ENCODE data around the gene STXBP1. TPM values are rescaled to one million over a fixed set of nuclear protein-coding genes. Genes with fewer than 3 reads are reported as not detected.

STXBP1 gene
- total and polyA plus RNA-seq, 9 of the 15 experiments (the other 6 are each of a cell fraction or from before 2014, with no cell fraction given): 4.6 to 35.1 (median 9.7) TPM

DNA sequence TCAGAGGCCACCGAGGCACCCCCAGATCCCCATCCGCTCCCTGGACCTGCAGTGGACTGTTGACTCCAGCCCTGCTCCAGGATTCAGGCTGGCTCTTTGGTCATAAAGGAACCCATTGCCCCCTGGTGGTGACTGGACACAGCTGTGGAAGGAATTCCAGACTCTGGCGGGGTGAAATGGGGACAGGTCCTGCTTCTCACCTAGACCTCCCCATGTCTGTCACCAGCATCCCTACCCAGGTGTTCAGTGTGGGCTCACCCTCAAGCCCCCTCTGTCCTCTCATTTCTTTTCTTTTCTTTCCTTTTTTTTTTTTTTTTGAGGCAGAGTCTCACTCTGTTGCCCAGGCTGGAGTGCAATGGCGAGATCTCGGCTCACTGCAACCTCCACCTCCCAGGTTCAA, 25.5 kb upstream of the STXBP1 start (continued):
- TF ChIP-seq, protein P1, sequence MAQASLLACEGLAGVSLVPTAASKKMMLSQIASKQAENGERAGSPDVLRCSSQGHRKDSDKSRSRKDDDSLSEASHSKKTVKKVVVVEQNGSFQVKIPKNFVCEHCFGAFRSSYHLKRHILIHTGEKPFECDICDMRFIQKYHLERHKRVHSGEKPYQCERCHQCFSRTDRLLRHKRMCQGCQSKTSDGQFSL (CRISPR knock-in tag; IDR thresholded peaks at IDR 0.05): no peak
- TF ChIP-seq, protein P1 (tag; IDR thresholded peaks at IDR 0.05): no peak
- TF ChIP-seq XRCC5 (IDR thresholded peaks at IDR 0.05; ENCODE audit: low read depth, low read length) (peak; percentile 36; the same call in 1 of the 2 replicates), STAG1 (CRISPR knock-in tag; IDR thresholded peaks at IDR 0.05; ENCODE audit: borderline replicate concordance) (peak; percentile 75; the same call in 1 of the 2 replicates), SMC3 (conservative IDR thresholded peaks at IDR 0.05; ENCODE audit: insufficient read depth, low read depth, low read length) (peak; percentile 97), NR1H2 (CRISPR knock-in tag; IDR thresholded peaks at IDR 0.05) (no peak), CTBP1 (IDR thresholded peaks at IDR 0.05; ENCODE audit: borderline replicate concordance) (peak; percentile 25; the same call in 1 of the 2 replicates), JUND (IDR thresholded peaks at IDR 0.05; ENCODE audit: borderline replicate concordance, low read depth, low read length) (0 out of 2 replicates have a peak, but pooled peaks have one; percentile 32), JUND (tag; IDR thresholded peaks at IDR 0.05; ENCODE audit: borderline replicate concordance, low read depth, low read length) (no peak), TEAD4 (IDR thresholded peaks at IDR 0.05; ENCODE audit: low read length) (peak; percentile 59), TEAD4 (CRISPR knock-in tag; IDR thresholded peaks at IDR 0.05; ENCODE audit: borderline replicate concordance) (no peak), CC2D1A (IDR thresholded peaks at IDR 0.05) (peak; percentile 53; the same call in 1 of the 2 replicates), DIDO1 (tag; IDR thresholded peaks at IDR 0.05; ENCODE audit: low read depth) (no peak), TCF7L2 (IDR thresholded peaks at IDR 0.05; ENCODE audit: low read depth, low read length) (no peak)
- TF ChIP-seq, protein P2, sequence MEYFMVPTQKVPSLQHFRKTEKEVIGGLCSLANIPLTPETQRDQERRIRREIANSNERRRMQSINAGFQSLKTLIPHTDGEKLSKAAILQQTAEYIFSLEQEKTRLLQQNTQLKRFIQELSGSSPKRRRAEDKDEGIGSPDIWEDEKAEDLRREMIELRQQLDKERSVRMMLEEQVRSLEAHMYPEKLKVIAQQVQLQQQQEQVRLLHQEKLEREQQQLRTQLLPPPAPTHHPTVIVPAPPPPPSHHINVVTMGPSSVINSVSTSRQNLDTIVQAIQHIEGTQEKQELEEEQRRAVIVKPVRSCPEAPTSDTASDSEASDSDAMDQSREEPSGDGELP (CRISPR knock-in tag; IDR thresholded peaks at IDR 0.05; ENCODE audit: borderline replicate concordance): peak; percentile 68
- TF ChIP-seq, protein P3, sequence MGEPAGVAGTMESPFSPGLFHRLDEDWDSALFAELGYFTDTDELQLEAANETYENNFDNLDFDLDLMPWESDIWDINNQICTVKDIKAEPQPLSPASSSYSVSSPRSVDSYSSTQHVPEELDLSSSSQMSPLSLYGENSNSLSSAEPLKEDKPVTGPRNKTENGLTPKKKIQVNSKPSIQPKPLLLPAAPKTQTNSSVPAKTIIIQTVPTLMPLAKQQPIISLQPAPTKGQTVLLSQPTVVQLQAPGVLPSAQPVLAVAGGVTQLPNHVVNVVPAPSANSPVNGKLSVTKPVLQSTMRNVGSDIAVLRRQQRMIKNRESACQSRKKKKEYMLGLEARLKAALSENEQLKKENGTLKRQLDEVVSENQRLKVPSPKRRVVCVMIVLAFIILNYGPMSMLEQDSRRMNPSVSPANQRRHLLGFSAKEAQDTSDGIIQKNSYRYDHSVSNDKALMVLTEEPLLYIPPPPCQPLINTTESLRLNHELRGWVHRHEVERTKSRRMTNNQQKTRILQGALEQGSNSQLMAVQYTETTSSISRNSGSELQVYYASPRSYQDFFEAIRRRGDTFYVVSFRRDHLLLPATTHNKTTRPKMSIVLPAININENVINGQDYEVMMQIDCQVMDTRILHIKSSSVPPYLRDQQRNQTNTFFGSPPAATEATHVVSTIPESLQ (CRISPR knock-in tag; IDR thresholded peaks at IDR 0.05): no peak
- TF ChIP-seq, protein P4, sequence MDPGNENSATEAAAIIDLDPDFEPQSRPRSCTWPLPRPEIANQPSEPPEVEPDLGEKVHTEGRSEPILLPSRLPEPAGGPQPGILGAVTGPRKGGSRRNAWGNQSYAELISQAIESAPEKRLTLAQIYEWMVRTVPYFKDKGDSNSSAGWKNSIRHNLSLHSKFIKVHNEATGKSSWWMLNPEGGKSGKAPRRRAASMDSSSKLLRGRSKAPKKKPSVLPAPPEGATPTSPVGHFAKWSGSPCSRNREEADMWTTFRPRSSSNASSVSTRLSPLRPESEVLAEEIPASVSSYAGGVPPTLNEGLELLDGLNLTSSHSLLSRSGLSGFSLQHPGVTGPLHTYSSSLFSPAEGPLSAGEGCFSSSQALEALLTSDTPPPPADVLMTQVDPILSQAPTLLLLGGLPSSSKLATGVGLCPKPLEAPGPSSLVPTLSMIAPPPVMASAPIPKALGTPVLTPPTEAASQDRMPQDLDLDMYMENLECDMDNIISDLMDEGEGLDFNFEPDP (CRISPR knock-in tag; IDR thresholded peaks at IDR 0.05): no peak

All from K562 (cell line).